Prostate gland (tissue), 2 donors: Measurements from ENCODE around the gene ANKRD62. TPM values are rescaled to one million over a fixed set of nuclear protein-coding genes. Genes with fewer than 3 reads are reported as not detected.

Experiments
- DNase-seq: peaks from one replicate; pipeline ENCODE4 v3.0.0-alpha.2; 2019; ENCODE audit warnings: low spot score
- H3K27ac ChIP-seq, 2 donors: fragments of 200-600 bp; sonication (generic); 2 replicates each; pipeline ENCODE4 v1.5.1; 2017 to 2019
- H3K27me3 ChIP-seq: fragments of 200-600 bp; sonication (generic); replicated peaks from 2 replicates; pipeline ENCODE4 v1.5.1; 2019; ENCODE audit not compliant: insufficient read depth
- H3K36me3 ChIP-seq, 2 donors: fragments of 200-600 bp; sonication (generic); 1 replicate in 1 of 2; 2 replicates in 1 of 2; pipeline versions ENCODE4 v1.5.1 to v1.8.1; 2017 to 2019
- H3K4me1 ChIP-seq: fragments of 200-600 bp; sonication (generic); replicated peaks from 2 replicates; pipeline ENCODE4 v1.5.1; 2019
- H3K4me3 ChIP-seq, 2 donors: fragments of 200-600 bp; sonication (generic); 2 replicates each; pipeline ENCODE4 v1.5.1; 2017 to 2019
- H3K9me3 ChIP-seq: fragments of 200-600 bp; sonication (generic); 2 replicates; pipeline ENCODE4 v1.5.1; 2017
- CTCF ChIP-seq, 4 experiments: fragments of 200-600 bp in 2 of 4; fragments of 450-650 bp in 2 of 4; sonication (generic) in 2 of 4; IDR thresholded peaks; 1 replicate in 3 of 4; 2 replicates in 1 of 4; pipeline ENCODE4 v1.5.1; 2016 to 2019; ENCODE audit warnings: antibody characterized with exemption in 4 of 4, mild to moderate bottlenecking in 2 of 4, moderate library complexity in 2 of 4
- POLR2A ChIP-seq: fragments of 450-650 bp; IDR thresholded peaks from one replicate; pipeline ENCODE4 v1.6.1; 2016; ENCODE audit warnings: antibody characterized with exemption, mild to moderate bottlenecking
- POLR2AphosphoS5 ChIP-seq: sonication (generic); formaldehyde crosslinking; IDR thresholded peaks from one replicate; pipeline ENCODE4 v1.6.1; 2017; ENCODE audit warnings: antibody characterized with exemption
- WGBS: methylation state at CpG from one replicate; pipeline ENCODE4 v1.1.5; 2018; 5-methylcytosine and 5-hydroxymethylcytosine counted together
- intact Hi-C: fragments of 100-400 bp; cut with DNase I; formaldehyde crosslinking; loops from one replicate; pipeline ENCODE4 v1.14.2; 2022
- total RNA-seq, 2 donors: library from RNA; depleted of rRNA; stranded (reverse); fragments of >200 nt; gene quantifications; one replicate each; pipeline ENCODE4 v1.1.0, GENCODE V29; 2016

ANKRD62 gene
- total RNA-seq, 2 donors from 2014 or later = 4.3 TPM; not detected in 1

DNA sequence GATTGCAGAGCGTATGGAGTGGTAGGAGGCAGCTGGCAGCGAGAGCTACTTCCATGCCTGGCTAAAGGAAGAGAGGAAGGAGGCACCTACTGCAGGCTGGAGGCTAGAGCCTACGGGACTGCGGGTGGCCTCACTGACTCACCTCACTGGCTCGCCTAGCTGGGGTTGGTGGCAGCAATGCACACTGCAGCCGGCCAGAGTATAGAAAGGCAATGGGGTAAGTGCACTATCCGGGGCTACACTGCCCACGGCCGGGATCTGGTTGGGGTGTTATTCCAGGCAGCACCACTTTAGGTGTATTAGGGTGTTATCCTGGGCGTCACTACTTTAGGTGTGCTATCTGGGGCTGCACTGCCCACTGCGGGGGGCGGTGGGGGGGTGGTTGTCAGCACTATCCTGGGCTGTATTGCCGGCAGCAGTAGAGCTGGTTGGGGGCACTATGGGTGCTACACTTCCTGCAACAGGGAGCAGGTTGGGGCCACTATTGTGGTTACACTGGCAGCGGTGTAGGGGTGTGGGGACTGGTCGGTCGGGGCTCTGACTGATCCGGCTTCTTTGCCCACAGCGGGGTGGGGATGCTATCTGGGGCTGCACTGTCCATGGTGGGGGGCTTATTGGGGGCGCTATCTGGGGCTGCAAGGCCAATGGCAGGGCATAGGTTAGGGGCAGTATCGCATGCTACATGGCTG lies 33.3 kb upstream of the ANKRD62 start:
- Histone ChIP-seq H3K27me3 (no peaks in the 10 kb centered on the region), H3K4me3 (no peak overlapping the region), H3K4me1 (no peaks in the 10 kb centered on the region), H3K9me3 (no peaks in the 10 kb centered on the region), H3K36me3 (no peaks in the 10 kb centered on the region), H3K27ac (no peak overlapping the region)
- DNase-seq = no peak
- WGBS = 87% methylated on average over 16 of the region's 20 CpGs
- TF ChIP-seq POLR2AphosphoS5 (no peak), CTCF (IDR thresholded peaks at IDR 0.05) (no peak)
- intact Hi-C loops = no loop called here

DNA sequence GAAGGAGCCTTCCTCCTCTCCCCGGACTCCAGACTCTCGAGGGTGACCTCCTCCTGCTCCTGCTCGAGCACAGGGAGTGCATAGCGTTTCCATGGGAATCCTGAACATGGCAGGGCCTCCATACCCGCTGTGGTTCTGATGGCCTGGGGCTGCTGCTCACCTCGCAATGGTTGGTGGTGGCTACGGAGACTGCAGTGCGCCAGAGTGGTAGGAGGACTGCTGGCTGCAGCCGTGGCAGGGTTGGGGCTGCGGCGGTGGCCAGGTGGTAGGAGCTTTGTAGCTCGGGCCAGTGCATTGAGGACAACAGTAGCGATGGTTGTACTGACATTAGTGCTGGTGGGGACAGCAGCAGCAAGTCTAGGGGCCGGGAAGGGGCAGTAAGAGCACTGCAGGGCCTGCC lies 32.0 kb upstream of the ANKRD62 start:
- Histone ChIP-seq H3K36me3 (no peaks in the 10 kb centered on the region), H3K4me1 (no peaks in the 10 kb centered on the region), H3K27me3 (no peaks in the 10 kb centered on the region), H3K9me3 (no peaks in the 10 kb centered on the region), H3K27ac (no peak overlapping the region), H3K4me3 (no peak overlapping the region)
- WGBS = 93% methylated on average over 14 of the region's 14 CpGs
- TF ChIP-seq POLR2AphosphoS5 = no peak
- no peak for TF ChIP-seq CTCF (IDR thresholded peaks at IDR 0.05)
- no peak for TF ChIP-seq POLR2A
- intact Hi-C loops = no loop called here
- DNase-seq = no peak

DNA sequence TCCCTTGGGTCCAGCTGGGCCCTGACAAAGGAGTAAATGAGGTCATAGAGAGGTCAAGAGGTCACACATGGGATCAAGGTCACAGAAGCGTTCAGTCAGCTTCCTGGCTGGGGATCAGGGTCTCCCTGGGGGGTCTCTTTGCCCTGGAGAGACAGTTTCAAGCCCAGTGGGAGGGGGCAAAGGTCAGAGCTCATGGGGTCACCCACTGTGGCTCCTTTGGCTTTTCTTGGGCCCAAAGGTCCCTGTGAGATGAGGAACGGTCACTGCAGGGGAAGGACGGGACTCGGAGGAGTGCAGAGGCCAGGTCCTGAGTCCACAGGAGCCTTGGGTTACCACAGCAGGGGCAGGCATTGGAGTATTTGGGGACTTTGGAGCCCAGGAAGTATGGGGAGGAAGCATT lies 30.7 kb upstream of the ANKRD62 start:
- WGBS = 93% methylated on average over 4 of the region's 4 CpGs
- no peaks in the 10 kb centered on the region for H3K4me1 ChIP-seq
- no peak for DNase-seq
- TF ChIP-seq POLR2A (no peak), CTCF (IDR thresholded peaks at IDR 0.05) (no peak), POLR2AphosphoS5 (no peak)
- H3K9me3 ChIP-seq = no peaks in the 10 kb centered on the region
- H3K4me3 ChIP-seq = no peak overlapping the region
- H3K36me3 ChIP-seq = no peaks in the 10 kb centered on the region
- H3K27ac ChIP-seq = no peak overlapping the region
- H3K27me3 ChIP-seq = no peaks in the 10 kb centered on the region
- intact Hi-C loops = no loop called here

GRCh38 chr18:12064086-12064763 lies 29.4 kb upstream of the ANKRD62 start:
- no peaks in the 10 kb centered on the region for H3K27me3 ChIP-seq
- 95% methylated on average over 7 of the region's 7 CpGs for WGBS
- H3K36me3 ChIP-seq = no peaks in the 10 kb centered on the region
- TF ChIP-seq POLR2AphosphoS5 = no peak
- no peak for TF ChIP-seq CTCF (IDR thresholded peaks at IDR 0.05)
- no peak for TF ChIP-seq POLR2A
- no peak overlapping the region for H3K4me3 ChIP-seq
- intact Hi-C loops = no loop called here
- H3K27ac ChIP-seq = no peak overlapping the region
- no peak for DNase-seq
- H3K9me3 ChIP-seq = no peaks in the 10 kb centered on the region
- no peaks in the 10 kb centered on the region for H3K4me1 ChIP-seq

GRCh38 chr18:12065397-12065796 lies 28.2 kb upstream of the ANKRD62 start:
- H3K4me1 ChIP-seq = no peaks in the 10 kb centered on the region
- TF ChIP-seq POLR2AphosphoS5 (no peak), POLR2A (no peak), CTCF (IDR thresholded peaks at IDR 0.05) (no peak)

More at GRCh38 chr18:12065397-12065796, 28.2 kb upstream of the ANKRD62 start:
- intact Hi-C loops = no loop called here
- WGBS = 61% methylated on average over 5 of the region's 5 CpGs
- no peaks in the 10 kb centered on the region for H3K36me3 ChIP-seq
- H3K4me3 ChIP-seq = no peak overlapping the region
- no peak for DNase-seq
- no peak overlapping the region for H3K27ac ChIP-seq
- H3K27me3 ChIP-seq = no peaks in the 10 kb centered on the region
- no peaks in the 10 kb centered on the region for H3K9me3 ChIP-seq
